Mesenchymal stem cell (in vitro differentiated cells and primary cell): ENCODE data around the gene CASKIN1.

Experiments used
- DNase-seq: peaks from one replicate; pipeline ENCODE4 v3.0.0-alpha.2; 2013
- H2AFZ ChIP-seq: one replicate; pipeline ENCODE4 v1.6.1; 2013; ENCODE audit warnings: low read depth, mild to moderate bottlenecking, control low read depth, inconsistent platforms, low read length, moderate library complexity
- H2AK5ac ChIP-seq: 2 replicates; pipeline ENCODE4 v1.6.1; 2013; ENCODE audit warnings: low read length, moderate library complexity, mild to moderate bottlenecking, inconsistent platforms; ENCODE audit not compliant: severe bottlenecking
- H2BK120ac ChIP-seq: one replicate; pipeline ENCODE4 v1.6.1; 2013; ENCODE audit warnings: low read depth, mild to moderate bottlenecking, inconsistent platforms, low read length, moderate library complexity
- H2BK12ac ChIP-seq, 2 experiments: one replicate each; pipeline ENCODE4 v1.6.1; 2013; ENCODE audit warnings: inconsistent platforms in 2 of 2, low read length in 2 of 2, mild to moderate bottlenecking in 2 of 2, moderate library complexity in 2 of 2, control low read depth in 1 of 2
- H2BK15ac ChIP-seq: one replicate; pipeline ENCODE4 v1.6.1; 2013; ENCODE audit warnings: mild to moderate bottlenecking, low read depth, inconsistent platforms; ENCODE audit not compliant: poor library complexity, severe bottlenecking
- H2BK5ac ChIP-seq: 2 replicates; pipeline ENCODE4 v1.6.1; 2013; ENCODE audit warnings: low read depth, mild to moderate bottlenecking, low read length, control low read depth, inconsistent platforms; ENCODE audit not compliant: poor library complexity, severe bottlenecking
- H3K14ac ChIP-seq, 2 experiments: one replicate each; pipeline ENCODE4 v1.6.1; 2013; ENCODE audit warnings: inconsistent platforms in 2 of 2, low read length in 2 of 2, control low read depth in 1 of 2, mild to moderate bottlenecking in 1 of 2, moderate library complexity in 1 of 2
- H3K18ac ChIP-seq, 2 experiments: one replicate each; pipeline ENCODE4 v1.6.1; 2013; ENCODE audit warnings: inconsistent platforms in 2 of 2, low read length in 2 of 2, control low read depth in 1 of 2, low read depth in 1 of 2, mild to moderate bottlenecking in 1 of 2
- H3K23ac ChIP-seq, 2 experiments: one replicate each; pipeline ENCODE4 v1.6.1; 2013; ENCODE audit warnings: inconsistent platforms in 2 of 2, low read length in 2 of 2, mild to moderate bottlenecking in 2 of 2, moderate library complexity in 2 of 2, control low read depth in 1 of 2
- H3K27ac ChIP-seq: 2 replicates; pipeline ENCODE4 v1.5.1; 2013; ENCODE audit warnings: mild to moderate bottlenecking, moderate library complexity, low read length, control low read depth, inconsistent platforms; ENCODE audit not compliant: poor library complexity, severe bottlenecking
- H3K27me3 ChIP-seq, 2 experiments: 2 replicates each; pipeline versions ENCODE4 v1.6.1 to v1.7.0; 2013; ENCODE audit warnings: low read length in 2 of 2, mild to moderate bottlenecking in 2 of 2, moderate library complexity in 2 of 2, control low read depth in 1 of 2, inconsistent platforms in 1 of 2; ENCODE audit not compliant: control insufficient read depth in 1 of 2, insufficient read depth in 1 of 2
- H3K36me3 ChIP-seq, 2 experiments: 2 replicates each; pipeline versions ENCODE4 v1.6.1 to v1.7.0; 2013; ENCODE audit warnings: low read length in 2 of 2, control low read depth in 1 of 2, inconsistent platforms in 1 of 2, low read depth in 1 of 2, mild to moderate bottlenecking in 1 of 2; ENCODE audit not compliant: insufficient read depth in 2 of 2, control insufficient read depth in 1 of 2
- H3K4ac ChIP-seq, 2 experiments: one replicate each; pipeline ENCODE4 v1.6.1; 2013; ENCODE audit warnings: inconsistent platforms in 2 of 2, low read length in 2 of 2, mild to moderate bottlenecking in 2 of 2, moderate library complexity in 2 of 2, control low read depth in 1 of 2, low read depth in 1 of 2
- H3K4me1 ChIP-seq: 2 replicates; pipeline ENCODE4 v1.6.1; 2013; ENCODE audit warnings: low read depth, low read length, control low read depth; ENCODE audit not compliant: control insufficient read depth, insufficient read depth
- H3K4me2 ChIP-seq: 2 replicates; pipeline ENCODE4 v1.6.1; 2013; ENCODE audit warnings: low read length, mild to moderate bottlenecking, inconsistent platforms; ENCODE audit not compliant: poor library complexity, severe bottlenecking
- H3K4me3 ChIP-seq, 2 experiments: 2 replicates each; pipeline versions ENCODE4 v1.5.1 to v1.7.0; 2013; ENCODE audit warnings: low read length in 2 of 2, mild to moderate bottlenecking in 2 of 2, control low read depth in 1 of 2, low read depth in 1 of 2; ENCODE audit not compliant: insufficient read depth in 1 of 2
- H3K79me1 ChIP-seq: replicated peaks from 2 replicates; pipeline ENCODE4 v1.6.1; 2013; ENCODE audit warnings: mild to moderate bottlenecking, control low read depth, low read length, inconsistent platforms; ENCODE audit not compliant: poor library complexity, severe bottlenecking
- H3K9ac ChIP-seq: 2 replicates; pipeline ENCODE4 v1.7.0; 2013; ENCODE audit warnings: mild to moderate bottlenecking, low read length, moderate library complexity
- H3K9me3 ChIP-seq: 2 replicates; pipeline ENCODE4 v1.7.0; 2013; ENCODE audit warnings: mild to moderate bottlenecking, low read length; ENCODE audit not compliant: control insufficient read depth
- H4K8ac ChIP-seq: one replicate; pipeline ENCODE4 v1.6.1; 2013; ENCODE audit warnings: inconsistent platforms, mild to moderate bottlenecking, low read length, moderate library complexity
- H4K91ac ChIP-seq: one replicate; pipeline ENCODE4 v1.6.1; 2013; ENCODE audit warnings: mild to moderate bottlenecking, low read length, inconsistent platforms
- WGBS: methylation state at CpG from one replicate; pipeline ENCODE4 v1.1.7; 2013; ENCODE audit warnings: mixed read lengths; 5-methylcytosine and 5-hydroxymethylcytosine counted together

Gene CASKIN1

GRCh38 chr16:2205967-2206313 lies 9.5 kb upstream of the CASKIN1 start:
- Histone ChIP-seq H3K9me3 (no peaks in the 10 kb centered on the region), H3K27me3 (no peaks in the 10 kb centered on the region), H4K8ac (peak overlapping the region; percentile 92), H2BK15ac (peak overlapping the region; percentile 55), H4K91ac (peak overlapping the region; percentile 97), H3K79me1 (peaks cover 26% of the 10 kb centered on the region), H3K9ac (peak overlapping the region; percentile 97), H3K4ac (peak overlapping the region; percentile 96 to 99), H2BK12ac (peak overlapping the region in 1 of 2 experiments; percentile 94), H2AK5ac (peak overlapping the region; percentile 93), H2AFZ (peak overlapping the region; percentile 62), H2BK5ac (no peak overlapping the region), H2BK120ac (peak overlapping the region; percentile 77), H3K27ac (peak overlapping the region; percentile 16), H3K14ac (peak overlapping the region in 1 of 2 experiments; percentile 97), H3K4me1 (peaks cover 25% of the 10 kb centered on the region), H3K23ac (peak overlapping the region in 1 of 2 experiments; percentile 67), H3K18ac (peak overlapping the region; percentile 85 to 96), H3K4me2 (peak overlapping the region; percentile 96), H3K4me3 (peak overlapping the region; percentile 92 to 94), H3K36me3 (peaks cover 26 to 52% of the 10 kb centered on the region in 2 experiments)
- DNase-seq: no peak
- 50% methylated on average over 16 of the region's 16 CpGs for WGBS

- Histone ChIP-seq H3K9me3 (peaks cover 3% of the 10 kb centered on the region), H3K9ac (peak within 1 kb of the TSS; percentile 97), H3K36me3 (peaks cover 26 to 46% of the 10 kb centered on the region in 2 experiments), H3K4ac (peak within 1 kb of the TSS; percentile 96 to 99), H3K18ac (peak within 1 kb of the TSS; percentile 99), H3K14ac (peak within 1 kb of the TSS in 1 of 2 experiments; percentile 97), H3K27me3 (peaks cover 2% of the 10 kb centered on the region in 2 experiments), H3K4me3 (peak within 1 kb of the TSS; percentile 92 to 94), H2BK15ac (peak within 1 kb of the TSS; percentile 95), H3K4me2 (peak within 1 kb of the TSS; percentile 96), H3K23ac (peak within 1 kb of the TSS in 1 of 2 experiments; percentile 74), H2AK5ac (peak within 1 kb of the TSS; percentile 93), H3K4me1 (peaks cover 19% of the 10 kb centered on the region), H2BK5ac (peak within 1 kb of the TSS; percentile 98), H4K8ac (peak within 1 kb of the TSS; percentile 97), H4K91ac (peak within 1 kb of the TSS; percentile 99), H3K79me1 (peaks cover 26% of the 10 kb centered on the region), H2BK12ac (peak within 1 kb of the TSS in 1 of 2 experiments; percentile 94), H2BK120ac (peak within 1 kb of the TSS; percentile 77), H3K27ac (peak within 1 kb of the TSS; percentile 73), H2AFZ (peak within 1 kb of the TSS; percentile 83)
- WGBS: under 1% methylated on average over 92 of the region's 93 CpGs
- peak; percentile 88 for DNase-seq
Measured at GRCh38 chr16:2205104-2205966, 8.9 kb upstream of the CASKIN1 start, which contains the start of gene MLST8. TSS of gene MLST8 (plus strand) at chr16:2205454. CDS start at chr16:2206086, 632 bp downstream.

GRCh38 chr16:2204416-2205103 lies 8.2 kb upstream of the CASKIN1 start:
- Histone ChIP-seq H2AK5ac (no peak overlapping the region), H3K27ac (no peak overlapping the region), H2BK15ac (no peak overlapping the region), H3K27me3 (peaks cover 9 to 10% of the 10 kb centered on the region in 2 experiments), H3K14ac (peak overlapping the region in 1 of 2 experiments; percentile 73), H3K23ac (no peak overlapping the region), H2BK120ac (no peak overlapping the region), H3K9ac (peak overlapping the region; percentile 97), H3K4me1 (peaks cover 17% of the 10 kb centered on the region), H3K79me1 (peaks cover 24% of the 10 kb centered on the region), H4K91ac (peak overlapping the region; percentile 30), H3K36me3 (peaks cover 24 to 38% of the 10 kb centered on the region in 2 experiments), H2BK12ac (no peak overlapping the region), H2AFZ (peak overlapping the region; percentile 18), H3K18ac (no peak overlapping the region), H3K9me3 (peaks cover 6% of the 10 kb centered on the region), H3K4ac (no peak overlapping the region), H3K4me3 (peak overlapping the region in 1 of 2 experiments; percentile 94), H4K8ac (peak overlapping the region; percentile 67), H3K4me2 (peak overlapping the region; percentile 82), H2BK5ac (no peak overlapping the region)
- WGBS: 88% methylated on average over 13 of the region's 13 CpGs
- DNase-seq: no peak
